OCI-M2 (cell line): ENCODE data around the gene SMCO4.

ENCODE experiments used
- DNase-seq: peaks from one replicate; lab custom pipeline; 2025; ENCODE audit not compliant: unreplicated experiment; lab: John Stamatoyannopoulos, UW

SMCO4 gene

DNA sequence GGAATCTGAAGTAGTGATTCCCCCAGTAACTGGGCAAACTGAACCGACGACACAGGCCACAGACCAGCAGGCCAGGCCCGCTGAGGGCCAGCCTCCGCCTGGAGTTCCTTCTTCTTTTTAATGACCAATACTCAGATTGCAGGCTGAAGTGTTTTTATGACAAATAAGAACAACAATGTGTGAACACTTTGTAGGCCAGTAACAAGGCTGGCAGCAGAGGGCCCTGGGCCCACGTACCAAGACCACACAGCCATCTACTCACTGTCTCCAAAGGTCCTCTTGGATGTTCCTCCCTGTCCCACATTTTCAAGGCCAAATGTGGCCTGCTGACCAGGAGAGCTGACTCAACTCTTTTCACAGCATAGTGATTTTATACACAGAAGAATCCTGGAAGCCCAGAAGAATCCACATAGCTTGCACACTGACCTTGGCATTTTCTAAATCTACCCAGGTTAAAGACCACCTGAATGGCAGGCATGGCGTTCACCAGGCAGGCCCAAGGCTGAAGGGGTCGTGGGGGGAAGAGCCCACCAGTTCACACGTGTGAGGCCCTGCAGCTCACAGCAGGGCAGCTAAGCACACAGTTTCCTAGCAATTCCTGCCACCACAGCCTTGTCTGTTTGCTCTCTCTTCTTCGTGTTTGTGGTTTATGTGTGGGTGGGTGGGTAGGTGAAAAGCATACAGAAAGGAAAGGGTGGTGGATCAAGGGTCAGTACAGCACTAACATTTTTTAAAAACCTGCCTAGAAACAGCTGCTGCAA is 13.3 kb downstream of the SMCO4 start:
- no peak for DNase-seq

DNA sequence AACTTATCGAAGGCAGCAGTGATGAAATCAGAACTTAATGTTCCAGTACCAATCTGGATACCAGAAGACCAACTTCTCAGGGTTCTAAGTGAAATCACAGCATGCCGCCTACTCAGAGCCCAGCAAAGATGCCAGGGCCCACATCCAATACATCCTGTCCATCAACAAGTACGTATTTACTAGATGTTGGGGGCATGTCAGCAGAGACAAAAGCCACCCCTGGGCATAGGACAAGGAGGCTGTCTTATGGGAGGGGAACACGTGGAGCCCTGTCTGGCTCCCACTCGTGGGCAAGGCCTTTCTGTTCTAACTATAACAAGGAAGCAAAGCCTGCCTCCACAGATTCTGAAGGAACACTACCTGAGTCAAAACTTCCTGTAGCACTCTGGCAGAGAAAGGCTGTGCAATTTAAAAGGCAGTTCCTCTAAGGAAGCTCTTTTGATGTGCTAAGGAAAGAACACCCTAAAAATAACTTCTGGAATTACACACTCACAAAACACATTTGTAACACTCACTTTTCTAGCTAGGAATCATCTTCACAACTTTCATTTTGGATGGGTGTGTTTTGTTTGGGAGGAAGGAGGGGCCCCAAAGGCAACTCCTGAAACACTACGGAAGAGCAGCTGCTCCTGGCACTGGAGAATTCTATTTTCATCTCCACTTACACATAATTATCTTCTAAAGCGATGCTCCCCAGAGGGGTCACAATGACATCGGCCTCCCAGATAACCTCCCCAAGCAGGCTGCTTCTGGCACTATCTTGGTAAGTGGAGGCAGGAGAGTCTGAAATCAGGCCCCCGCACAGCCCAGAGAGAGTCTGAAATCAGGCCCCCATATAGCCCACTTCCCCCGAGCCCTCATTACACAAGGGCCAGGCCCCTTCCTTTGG is 14.2 kb downstream of the SMCO4 start:
- DNase-seq: no peak

DNA sequence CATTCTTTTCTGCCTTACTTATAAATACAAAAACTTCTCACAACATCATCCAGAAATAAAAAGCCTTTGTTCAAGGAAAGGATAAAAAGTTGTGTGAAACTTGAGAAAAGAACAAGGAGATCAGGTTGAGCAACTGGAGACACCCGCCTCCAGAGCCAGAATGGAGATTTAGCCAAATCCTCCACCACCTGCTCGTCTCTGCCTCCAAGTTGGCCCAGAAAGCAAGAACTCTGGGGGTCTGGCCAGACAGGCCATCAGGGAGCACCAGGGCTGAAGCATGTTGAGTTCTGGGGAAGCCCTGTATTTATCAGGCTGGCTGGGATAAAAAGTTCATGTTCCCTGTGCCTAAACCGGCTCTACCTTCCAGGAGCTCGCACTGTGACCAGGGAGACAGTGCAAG is 14.9 kb downstream of the SMCO4 start:
- DNase-seq: no peak

DNA sequence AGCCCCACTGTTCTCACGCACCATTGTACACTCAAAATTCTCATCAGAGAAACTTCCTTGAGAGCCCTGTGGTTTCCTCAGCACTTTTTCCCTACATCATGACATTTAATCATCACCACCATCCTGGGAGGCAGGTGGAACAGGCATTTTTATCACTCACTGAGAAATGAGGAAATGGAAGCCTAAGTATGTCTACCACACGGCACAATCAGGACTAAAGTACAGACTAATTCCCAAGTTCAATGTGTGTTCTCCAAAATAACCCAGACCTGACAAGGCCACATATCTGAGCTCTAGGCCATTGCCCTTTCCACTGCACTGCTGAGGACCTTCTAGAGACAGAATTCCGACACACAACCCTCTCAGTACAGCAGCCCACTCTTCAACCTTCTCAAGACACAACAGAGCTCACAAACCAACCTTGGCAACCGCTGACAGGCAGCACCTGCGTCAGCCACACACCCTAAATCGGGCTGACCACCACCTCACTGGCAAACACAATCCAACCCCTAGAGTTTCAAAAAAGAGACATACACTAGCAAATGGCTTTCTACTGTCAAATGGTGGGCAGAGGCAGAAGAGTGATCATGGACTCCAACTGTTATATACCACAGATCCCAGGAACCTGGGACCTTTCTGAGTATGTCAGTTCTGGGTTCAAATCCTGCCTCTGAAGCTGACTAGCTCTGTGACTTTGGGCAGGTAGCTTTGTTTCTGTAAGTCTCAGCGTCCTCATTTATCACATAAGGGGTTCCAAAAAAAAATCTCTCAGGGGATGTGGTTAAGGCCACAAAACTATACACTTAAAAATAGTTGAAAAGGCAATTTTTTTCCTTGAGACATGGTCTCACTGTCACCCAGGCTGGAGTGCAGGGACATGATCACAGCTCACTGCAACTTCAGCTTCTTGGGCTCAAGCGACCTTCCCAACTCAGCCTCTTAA is 16.3 kb downstream of the SMCO4 start:
- DNase-seq: no peak

DNA sequence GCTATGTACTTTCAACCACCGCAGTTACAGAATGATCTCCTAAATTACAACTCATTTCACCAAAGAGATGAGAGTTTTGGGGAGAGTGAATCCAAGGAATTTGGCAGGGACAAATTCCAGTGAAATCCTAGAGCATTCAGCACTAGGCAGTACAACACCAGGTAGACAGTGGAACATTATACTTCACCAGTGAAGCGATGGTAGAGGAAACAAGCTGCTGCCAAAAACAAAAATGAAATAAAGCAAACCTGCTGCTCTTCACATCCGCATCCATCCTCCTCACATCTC is 16.9 kb downstream of the SMCO4 start:
- no peak for DNase-seq

DNA sequence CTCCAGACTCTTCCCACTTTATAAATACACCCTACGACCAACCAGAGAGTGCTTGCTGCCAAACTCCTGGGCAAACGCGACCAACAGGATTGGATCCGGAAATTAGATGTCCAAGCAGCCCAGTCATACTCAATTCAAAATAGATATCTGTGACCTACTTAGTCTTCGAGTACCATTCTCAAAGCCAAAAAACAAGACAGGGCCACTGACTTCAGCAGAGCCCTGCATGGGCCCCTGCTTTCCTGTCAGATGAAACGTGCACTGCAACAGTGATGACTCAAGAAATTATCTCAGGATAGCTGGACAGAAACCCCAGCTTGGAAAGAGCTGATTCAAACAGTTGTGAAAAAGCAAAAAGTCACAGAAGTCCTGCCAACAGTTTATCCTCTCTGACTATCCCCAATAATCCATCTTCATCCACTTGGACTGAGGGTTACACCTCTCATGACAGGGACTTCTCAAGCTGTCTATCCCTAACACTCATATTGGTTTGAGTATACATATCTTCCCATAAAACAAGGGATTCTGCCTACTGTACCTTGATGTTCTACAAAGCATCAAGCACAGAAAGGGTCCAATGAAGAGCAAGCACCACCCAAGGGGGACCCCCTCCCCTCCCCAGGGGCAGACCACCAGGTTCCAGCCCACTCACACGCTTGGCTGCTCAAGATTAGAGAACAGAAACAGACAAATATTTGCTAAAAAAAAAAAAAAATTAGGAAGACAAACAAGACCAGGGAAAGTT is 17.4 kb downstream of the SMCO4 start:
- DNase-seq: no peak

DNA sequence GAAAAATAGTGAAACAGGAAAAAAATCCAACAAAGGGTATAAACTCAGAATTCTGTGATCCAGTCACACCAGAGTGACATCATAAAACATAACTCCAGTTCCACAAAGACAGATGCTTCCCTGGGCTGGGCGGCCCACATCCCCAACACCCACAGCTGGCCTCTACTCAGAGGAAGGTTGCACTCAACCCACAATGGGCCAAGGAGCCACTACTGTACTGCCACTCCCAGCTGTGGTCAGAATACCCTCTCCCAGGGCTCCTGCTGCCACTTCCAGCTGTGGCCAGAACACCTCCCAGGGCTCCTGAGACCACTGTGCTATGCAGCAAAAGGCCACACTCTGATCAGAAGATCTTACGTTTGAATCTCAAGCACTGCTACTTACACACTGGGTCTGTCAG is 18.3 kb downstream of the SMCO4 start:
- DNase-seq: no peak

DNA sequence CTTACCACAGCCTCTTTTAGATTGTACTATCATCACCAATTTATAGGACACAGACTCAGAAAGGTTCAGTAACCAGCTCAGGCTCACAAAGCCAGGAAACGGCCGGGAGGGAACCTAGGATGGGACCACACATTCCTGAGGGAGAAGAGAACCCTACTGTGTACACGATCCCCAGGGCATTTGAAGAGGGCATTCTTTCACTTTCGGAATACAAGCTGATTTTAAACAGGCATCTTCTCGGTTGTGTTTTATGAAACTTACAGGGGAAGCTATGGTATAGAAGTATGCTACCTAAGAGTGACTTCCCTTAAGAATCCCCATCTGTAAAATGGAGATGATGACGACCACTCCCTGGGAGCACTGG is 19.0 kb downstream of the SMCO4 start:
- no peak for DNase-seq

DNA sequence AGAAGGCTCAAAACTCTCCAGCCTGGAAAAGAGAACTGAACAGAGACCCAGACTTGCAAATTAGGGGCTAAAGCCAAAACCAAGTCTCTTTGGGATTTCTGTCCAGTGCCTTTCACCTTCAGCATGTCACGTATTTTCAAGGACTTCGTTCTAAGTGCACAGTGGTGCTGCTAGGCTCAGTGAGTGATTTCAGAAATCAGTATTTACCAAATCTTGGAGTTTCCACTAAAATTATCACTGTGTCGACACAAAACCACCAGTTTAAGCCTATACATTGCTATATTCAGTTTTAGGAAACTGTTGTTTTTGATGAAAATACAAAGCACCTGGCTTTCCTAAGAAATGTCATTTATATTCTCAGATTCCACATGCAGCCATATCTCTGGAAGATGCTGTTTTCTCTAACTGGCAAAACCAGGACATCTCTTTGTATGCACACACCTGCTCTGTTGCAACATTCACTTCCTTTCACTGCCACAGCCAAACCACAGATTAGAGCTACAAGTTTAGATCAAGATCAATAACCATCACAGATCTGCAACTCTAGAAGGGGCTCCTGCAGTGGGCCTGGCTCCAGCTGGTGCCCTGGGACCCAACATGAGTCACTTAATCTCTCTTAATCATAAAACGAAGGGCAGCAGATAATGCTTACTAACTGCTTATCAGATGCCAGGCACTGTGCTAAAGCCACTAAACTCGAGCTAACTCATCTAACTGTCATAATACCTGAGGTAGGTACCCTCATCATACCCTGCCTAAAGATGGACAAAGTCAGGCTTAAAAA is 22.3 kb downstream of the SMCO4 start:
- no peak for DNase-seq

DNA sequence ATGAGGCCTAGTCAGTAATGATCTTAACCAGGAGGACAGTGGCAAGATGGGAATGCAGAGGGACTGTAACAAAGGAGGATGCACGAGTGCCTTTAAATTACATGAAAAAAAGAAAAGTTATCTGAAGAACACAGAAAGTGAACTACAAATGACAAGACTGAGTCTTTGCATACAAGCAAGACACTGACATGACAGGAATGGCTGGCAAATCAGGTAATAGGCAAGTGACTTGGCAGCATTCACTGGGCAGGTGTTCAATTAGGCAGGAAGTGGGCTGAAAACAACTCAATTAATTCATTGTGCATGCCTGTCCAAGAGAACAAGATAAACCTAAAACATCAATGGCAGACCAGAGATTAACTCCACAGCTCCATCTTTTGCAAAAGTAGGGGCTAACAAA is 24.0 kb downstream of the SMCO4 start:
- DNase-seq: no peak

DNA sequence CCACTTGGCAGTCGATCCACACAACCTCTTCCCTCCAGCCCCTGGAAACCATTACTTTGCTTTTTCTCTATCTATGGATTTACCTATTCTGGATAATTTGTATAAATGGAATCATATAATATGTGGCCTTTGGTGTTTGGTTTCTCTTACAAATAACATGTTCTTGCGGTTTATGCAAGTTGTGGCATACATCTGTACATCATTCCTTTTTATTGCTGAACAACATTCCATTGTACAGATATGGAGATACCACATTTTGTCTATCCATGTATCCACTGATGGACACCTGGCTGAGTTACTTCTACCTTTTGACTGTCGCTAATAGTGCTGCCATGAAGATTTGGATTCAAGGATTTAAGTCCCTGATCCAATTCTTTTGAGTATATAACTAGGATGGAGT is 25.1 kb downstream of the SMCO4 start:
- no peak for DNase-seq

DNA sequence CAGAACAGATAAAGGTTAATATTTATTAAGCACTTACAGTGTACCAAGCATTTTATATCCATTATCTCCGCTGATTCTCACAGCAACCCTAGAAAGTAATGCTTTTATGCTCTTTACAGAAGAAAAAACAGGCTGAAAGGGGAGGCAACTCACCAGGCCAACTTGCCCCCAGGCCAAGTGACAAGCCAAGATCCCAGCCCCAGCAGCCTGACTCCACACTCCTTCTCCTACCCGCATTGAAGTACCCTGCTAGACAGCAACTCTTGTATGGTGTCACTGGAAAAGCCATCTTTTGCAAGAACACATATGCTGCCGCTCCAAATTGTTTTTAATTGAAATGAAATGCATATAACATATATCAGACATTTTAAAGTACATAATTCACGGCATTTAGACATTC is 25.6 kb downstream of the SMCO4 start:
- DNase-seq: no peak

DNA sequence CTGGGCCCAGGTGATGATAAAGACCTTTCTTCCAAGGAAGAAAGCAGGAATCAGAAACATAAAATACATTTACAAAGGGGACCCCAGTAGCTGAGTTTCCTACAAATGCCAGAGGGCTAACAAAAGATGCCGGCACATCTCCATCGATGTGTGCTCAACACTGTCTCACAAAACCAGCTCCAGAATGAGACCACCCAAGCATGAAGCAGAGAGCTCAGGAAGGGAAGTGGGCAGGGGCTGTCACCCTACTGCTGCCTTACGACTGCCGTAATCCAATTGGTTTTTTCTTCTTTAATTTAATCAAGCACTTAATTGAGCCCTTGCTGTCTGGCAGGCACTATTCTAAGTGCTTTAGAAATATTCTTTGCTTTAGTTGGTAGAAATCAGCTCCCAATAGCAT is 26.1 kb downstream of the SMCO4 start:
- DNase-seq: no peak

DNA sequence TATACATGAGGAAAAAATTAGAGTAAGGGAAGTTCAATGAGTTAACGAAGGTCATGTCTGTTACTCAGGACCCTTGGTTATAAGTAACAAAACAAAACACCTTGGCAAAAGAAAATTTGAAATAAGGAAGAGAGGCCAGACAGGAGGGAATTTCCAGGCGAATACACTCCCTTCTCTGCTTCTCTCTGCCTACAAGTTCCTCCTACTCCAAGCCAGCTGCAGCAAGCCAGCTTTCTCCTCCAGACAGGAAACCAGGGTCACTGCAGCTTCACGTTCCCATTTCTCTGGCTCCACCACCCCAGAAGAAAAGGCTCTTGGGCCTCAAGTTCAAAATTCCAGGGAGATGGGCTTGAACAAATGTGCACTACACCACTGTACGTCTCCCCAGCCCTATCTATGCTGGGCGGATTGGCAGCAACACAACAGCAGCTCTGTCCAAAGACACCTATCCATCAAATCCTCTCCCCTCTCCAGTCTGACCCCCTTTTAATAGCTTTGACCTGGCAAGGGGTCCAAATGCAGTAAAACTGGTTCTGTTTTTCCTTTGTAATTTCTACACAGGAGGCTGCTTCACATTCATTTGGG is 27.7 kb downstream of the SMCO4 start:
- no peak for DNase-seq

DNA sequence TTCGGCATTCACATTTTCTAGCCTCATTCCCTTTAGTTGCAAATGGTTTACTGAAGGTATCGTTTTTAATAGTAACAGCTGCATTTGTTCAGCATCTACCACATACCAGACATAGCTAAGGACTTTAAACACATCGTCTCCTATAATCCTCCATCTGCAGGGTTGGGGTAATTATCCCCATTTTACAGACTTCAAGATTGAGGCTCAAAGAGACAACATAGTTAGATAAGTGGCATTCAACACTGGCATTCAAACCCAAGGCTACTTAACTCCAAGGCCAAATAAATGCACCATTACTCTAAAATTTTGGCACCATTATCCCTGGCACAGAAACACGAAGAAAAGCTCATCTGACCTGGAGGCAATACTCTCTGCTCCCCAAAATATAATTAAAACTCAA is 28.5 kb downstream of the SMCO4 start:
- DNase-seq: no peak

DNA sequence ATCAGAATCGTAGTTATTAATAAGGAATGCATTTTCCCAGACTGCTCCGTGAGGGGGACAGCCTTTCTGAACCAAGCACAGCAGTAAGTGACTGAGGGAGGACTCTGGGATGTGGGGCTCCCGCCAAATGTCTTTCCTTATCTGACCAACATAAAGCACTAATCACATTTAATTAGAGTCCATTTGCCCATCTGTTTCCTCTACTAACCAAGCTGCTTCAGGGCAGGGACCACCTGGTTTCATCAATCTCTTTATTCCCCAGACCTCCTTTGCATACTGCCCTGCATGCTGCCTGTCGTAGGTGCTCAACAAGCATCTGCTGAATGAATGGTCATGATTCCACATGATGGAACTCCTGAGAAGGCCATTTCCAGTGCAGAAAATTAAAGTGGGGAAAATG is 29.4 kb downstream of the SMCO4 start:
- DNase-seq: no peak

DNA sequence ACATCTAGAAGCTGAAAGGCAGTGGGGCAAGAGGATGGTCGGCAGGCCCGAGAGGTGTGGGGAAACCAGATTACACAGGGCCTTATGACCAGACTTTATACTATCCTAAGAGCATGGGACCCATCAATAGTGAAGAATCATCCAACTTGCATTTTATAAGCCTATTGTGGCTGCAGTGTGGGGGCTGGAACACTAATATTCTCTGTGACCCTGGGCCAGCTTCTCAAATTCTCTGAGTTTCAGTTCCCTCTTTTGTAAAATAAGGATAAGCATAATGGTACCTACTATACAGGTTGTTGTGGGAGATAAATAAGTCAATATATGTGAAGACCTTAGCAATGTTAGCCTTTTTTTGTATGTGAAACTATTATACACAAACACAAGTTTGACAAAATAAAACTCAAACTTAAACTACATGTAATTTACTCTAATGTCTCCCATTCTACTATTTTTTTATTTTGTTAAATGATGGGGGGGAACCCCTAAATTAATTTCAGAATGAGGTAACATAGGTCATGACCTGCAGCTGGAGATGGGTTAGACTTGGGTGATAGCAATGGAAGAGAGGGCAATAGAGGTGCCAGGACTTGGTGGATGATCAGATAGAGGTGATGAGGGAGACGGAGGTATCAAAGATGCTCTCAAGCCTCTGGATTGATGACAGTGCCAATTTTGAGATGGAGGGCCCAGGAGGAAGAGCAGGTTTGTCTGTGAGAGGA is 30.1 kb downstream of the SMCO4 start:
- no peak for DNase-seq

DNA sequence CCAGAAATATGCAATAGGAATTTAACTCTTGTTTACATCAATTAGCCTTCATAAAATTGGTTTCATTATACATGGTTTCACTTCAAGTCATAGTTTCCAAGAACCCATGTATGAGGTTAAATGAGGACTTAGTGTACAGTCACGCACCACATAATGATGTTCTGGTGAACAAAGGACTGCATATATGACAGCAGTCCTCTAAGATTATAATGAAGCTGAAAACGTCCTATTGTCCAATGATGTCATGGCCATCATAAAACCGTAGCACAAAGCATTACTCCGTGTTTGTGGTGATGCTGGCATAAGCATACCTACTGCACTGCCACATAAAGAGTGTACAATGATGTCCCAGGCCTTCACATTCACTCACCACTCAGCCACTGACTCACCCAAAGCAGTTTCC is 31.1 kb downstream of the SMCO4 start:
- DNase-seq: no peak

DNA sequence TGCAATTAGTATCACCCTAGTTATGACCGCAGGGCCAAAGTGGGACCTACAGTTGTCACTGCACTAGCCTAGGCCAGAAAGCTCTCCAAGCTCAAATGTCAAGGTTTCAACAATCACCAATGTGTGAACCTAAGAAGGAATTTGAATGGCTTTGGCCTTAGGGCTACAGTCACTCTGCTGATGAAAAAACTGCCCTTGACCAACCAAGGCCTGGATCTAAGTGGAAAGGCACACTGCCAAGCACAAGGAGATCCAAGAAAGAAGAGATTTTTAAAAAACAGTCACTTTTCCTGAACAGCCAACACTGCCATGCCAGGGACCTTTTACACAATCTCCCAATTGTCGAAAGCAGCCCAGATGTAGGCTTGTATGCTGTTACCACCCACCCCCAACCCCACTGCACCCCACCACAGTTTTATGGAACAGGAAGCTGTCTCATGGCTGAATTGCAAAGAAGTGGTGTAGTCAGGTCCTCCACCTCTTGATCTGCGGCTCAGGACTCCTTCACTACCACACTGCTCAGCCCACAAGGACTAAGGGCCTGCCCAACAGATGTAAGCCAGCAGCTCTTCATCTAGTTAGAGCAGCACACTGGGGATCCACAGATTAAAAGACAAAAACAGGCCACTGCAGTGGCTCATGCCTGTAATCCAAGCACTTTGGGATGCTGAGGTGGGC is 32.9 kb downstream of the SMCO4 start:
- no peak for DNase-seq
